CD14-positive monocyte (primary cell): ENCODE data around the gene CORO1C. TPM values are rescaled to one million over a fixed set of nuclear protein-coding genes. Genes with fewer than 3 reads are reported as not detected.

Source experiments
- DNase-seq, 3 donors: peaks; one replicate each; pipeline ENCODE4 v3.0.0-alpha.2; 2011 to 2022
- H2AFZ ChIP-seq: 2 replicates; pipeline ENCODE4 v1.6.0; 2012; ENCODE audit warnings: mild to moderate bottlenecking, low read depth, low read length, inconsistent platforms; ENCODE audit not compliant: insufficient read depth, poor library complexity, severe bottlenecking
- H3K27ac ChIP-seq, 2 donors: 1 replicate in 1 of 2; 2 replicates in 1 of 2; pipeline ENCODE4 v1.5.1; 2012 to 2013; ENCODE audit warnings: low read length in 2 of 2, control low read depth in 1 of 2, inconsistent platforms in 1 of 2, low read depth in 1 of 2, mild to moderate bottlenecking in 1 of 2
- H3K27me3 ChIP-seq, 2 donors: one replicate each; pipeline versions ENCODE4 v1.6.0 to v1.6.1; 2011 to 2013; ENCODE audit warnings: low read length in 2 of 2; ENCODE audit not compliant: control insufficient read depth in 2 of 2, insufficient read depth in 2 of 2
- H3K36me3 ChIP-seq, 2 donors: replicated peaks in 1 of 2; 1 replicate in 1 of 2; 2 replicates in 1 of 2; pipeline versions ENCODE4 v1.5.1 to v1.6.1; 2012 to 2013; ENCODE audit warnings: low read length in 2 of 2, control low read depth in 1 of 2, inconsistent platforms in 1 of 2, mild to moderate bottlenecking in 1 of 2; ENCODE audit not compliant: insufficient read depth in 2 of 2, control insufficient read depth in 1 of 2
- H3K4me1 ChIP-seq, 2 donors: 1 replicate in 1 of 2; 2 replicates in 1 of 2; pipeline versions ENCODE4 v1.5.1 to v1.6.1; 2012 to 2013; ENCODE audit warnings: low read length in 2 of 2, control low read depth in 1 of 2, inconsistent platforms in 1 of 2, mild to moderate bottlenecking in 1 of 2, moderate library complexity in 1 of 2; ENCODE audit not compliant: insufficient read depth in 2 of 2, control insufficient read depth in 1 of 2
- H3K4me2 ChIP-seq: replicated peaks from 2 replicates; pipeline ENCODE3; 2012; ENCODE audit warnings: low read length, moderate library complexity, mild to moderate bottlenecking; ENCODE audit not compliant: poor library complexity, severe bottlenecking; ENCODE audit errors: extremely low read depth
- H3K4me3 ChIP-seq, 3 experiments: fragments of 200-600 bp in 1 of 3; sonication (generic) in 1 of 3; replicated peaks in 1 of 3; 1 replicate in 2 of 3; 2 replicates in 1 of 3; pipeline ENCODE4 v1.5.1; 2011 to 2013; ENCODE audit warnings: low read length in 3 of 3, mild to moderate bottlenecking in 3 of 3, control low read depth in 2 of 3, low read depth in 2 of 3, inconsistent platforms in 1 of 3, moderate library complexity in 1 of 3
- H3K79me2 ChIP-seq: 2 replicates; pipeline ENCODE4 v1.6.0; 2012; ENCODE audit warnings: mild to moderate bottlenecking, control low read depth, inconsistent platforms, low read length, moderate library complexity; ENCODE audit not compliant: insufficient read depth
- H3K9ac ChIP-seq: 2 replicates; pipeline ENCODE4 v1.6.0; 2017; ENCODE audit warnings: low read length, mild to moderate bottlenecking; ENCODE audit not compliant: insufficient read depth, poor library complexity, severe bottlenecking
- H3K9me3 ChIP-seq, 2 donors: replicated peaks in 1 of 2; 1 replicate in 1 of 2; 2 replicates in 1 of 2; pipeline versions ENCODE4 v1.5.1 to v1.6.1; 2012 to 2013; ENCODE audit warnings: low read length in 2 of 2, control low read depth in 1 of 2; ENCODE audit not compliant: control insufficient read depth in 1 of 2, insufficient read depth in 1 of 2
- H4K20me1 ChIP-seq: 2 replicates; pipeline ENCODE4 v1.6.0; 2012; ENCODE audit warnings: mild to moderate bottlenecking, low read length, control low read depth, moderate library complexity; ENCODE audit not compliant: insufficient read depth
- H3K27ac Mint-ChIP-seq, 7 donors: one replicate each; pipeline ENCODE4 v1.8.0; 2020; ENCODE audit warnings: mild to moderate bottlenecking in 7 of 7, mixed read lengths in 7 of 7, moderate library complexity in 6 of 7, inconsistent platforms in 2 of 7
- H3K27me3 Mint-ChIP-seq, 3 donors: one replicate each; pipeline ENCODE4 v1.8.0; 2021 to 2022; ENCODE audit warnings: low read depth in 3 of 3, mild to moderate bottlenecking in 3 of 3, mixed read lengths in 3 of 3, moderate library complexity in 3 of 3, inconsistent platforms in 1 of 3
- H3K36me3 Mint-ChIP-seq, 2 donors: one replicate each; pipeline ENCODE4 v1.8.0; 2020; ENCODE audit warnings: mixed read lengths in 2 of 2, inconsistent platforms in 1 of 2, mild to moderate bottlenecking in 1 of 2
- H3K4me1 Mint-ChIP-seq: one replicate; pipeline ENCODE4 v1.8.0; 2020; ENCODE audit warnings: mild to moderate bottlenecking, mixed read lengths
- H3K4me3 Mint-ChIP-seq, 2 donors: one replicate each; pipeline ENCODE4 v1.8.0; 2020; ENCODE audit warnings: mild to moderate bottlenecking in 2 of 2, mixed read lengths in 2 of 2, moderate library complexity in 1 of 2
- H3K9me3 Mint-ChIP-seq, 7 donors: one replicate each; pipeline ENCODE4 v1.8.0; 2020 to 2022; ENCODE audit warnings: mixed read lengths in 7 of 7, mild to moderate bottlenecking in 6 of 7, moderate library complexity in 6 of 7, inconsistent platforms in 2 of 7
- WGBS: methylation state at CpG from one replicate; pipeline ENCODE4 v1.1.5; 2013; ENCODE audit warnings: missing lambda C conversion rate; ENCODE audit not compliant: insufficient coverage; 5-methylcytosine and 5-hydroxymethylcytosine counted together
- intact Hi-C, 2 donors: fragments of 100-400 bp; cut with micrococcal nuclease; formaldehyde crosslinking; loops; one replicate each; pipeline versions ENCODE4 v1.15.0 to v1.15.1; 2023
- polyA plus RNA-seq, 3 donors: library from polyadenylated mRNA; depleted of rRNA in 1 of 3; unstranded in 2 of 3; stranded (reverse) in 1 of 3; fragments of 300-500 nt in 2 of 3; fragments of >200 nt in 1 of 3; fragmentation: Illumina TruSeq in 2 of 3; gene quantifications; 1 replicate in 2 of 3; 2 replicates in 1 of 3; pipeline ENCODE4 v1.2.3, GENCODE V29; 2012 to 2021
- TF ChIP-seq, protein P1 (sequence below): fragments of 200-600 bp; IDR thresholded peaks from one replicate; pipeline ENCODE4 v1.8.0; 2022; ENCODE audit warnings: antibody characterized with exemption, mild to moderate bottlenecking

The CORO1C gene
- polyA plus RNA-seq, 3 donors = 77.5 to 285 (median 229) TPM

DNA sequence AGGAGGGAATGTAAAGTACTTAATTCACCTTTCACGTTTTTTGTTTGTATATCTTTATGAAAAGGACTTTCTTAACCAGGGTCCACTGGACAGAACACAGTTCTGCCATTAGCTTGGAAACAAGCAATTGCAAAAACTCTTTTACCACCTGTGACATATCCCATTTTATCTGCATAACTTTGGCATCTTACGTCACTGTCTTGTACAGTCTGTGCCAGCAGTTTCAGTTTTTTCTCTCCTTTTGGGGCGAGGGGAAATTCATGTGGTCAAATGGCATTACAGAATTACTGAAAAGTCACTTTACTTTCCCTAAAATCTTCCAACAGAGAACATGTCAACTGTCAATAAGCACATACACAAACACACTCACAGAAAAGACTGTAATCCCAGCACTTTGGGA lies 53.9 kb downstream of the CORO1C start:
- no peak overlapping the region for H3K27ac ChIP-seq
- no peak overlapping the region for H2AFZ ChIP-seq
- intact Hi-C loops = no loop called here
- peaks cover 88% of the 10 kb centered on the region for H4K20me1 ChIP-seq
- no peak overlapping the region for H3K4me2 ChIP-seq
- peaks cover 85% of the 10 kb centered on the region for H3K79me2 ChIP-seq
- peaks cover 52 to 64% of the 10 kb centered on the region in 2 donors for H3K36me3 Mint-ChIP-seq
- H3K9ac ChIP-seq = no peak overlapping the region
- H3K9me3 Mint-ChIP-seq = peaks cover 0 to 1% (median 0%) of the 10 kb centered on the region in 7 donors
- H3K4me3 Mint-ChIP-seq = no peak overlapping the region
- H3K4me1 ChIP-seq = no peaks in the 10 kb centered on the region
- WGBS = 92% methylated on average over 2 of the region's 3 CpGs
- no peaks in the 10 kb centered on the region for H3K9me3 ChIP-seq
- no peaks in the 10 kb centered on the region for H3K27me3 ChIP-seq
- DNase-seq = no peak
- H3K4me1 Mint-ChIP-seq = peaks cover 6% of the 10 kb centered on the region
- TF ChIP-seq, protein P1, sequence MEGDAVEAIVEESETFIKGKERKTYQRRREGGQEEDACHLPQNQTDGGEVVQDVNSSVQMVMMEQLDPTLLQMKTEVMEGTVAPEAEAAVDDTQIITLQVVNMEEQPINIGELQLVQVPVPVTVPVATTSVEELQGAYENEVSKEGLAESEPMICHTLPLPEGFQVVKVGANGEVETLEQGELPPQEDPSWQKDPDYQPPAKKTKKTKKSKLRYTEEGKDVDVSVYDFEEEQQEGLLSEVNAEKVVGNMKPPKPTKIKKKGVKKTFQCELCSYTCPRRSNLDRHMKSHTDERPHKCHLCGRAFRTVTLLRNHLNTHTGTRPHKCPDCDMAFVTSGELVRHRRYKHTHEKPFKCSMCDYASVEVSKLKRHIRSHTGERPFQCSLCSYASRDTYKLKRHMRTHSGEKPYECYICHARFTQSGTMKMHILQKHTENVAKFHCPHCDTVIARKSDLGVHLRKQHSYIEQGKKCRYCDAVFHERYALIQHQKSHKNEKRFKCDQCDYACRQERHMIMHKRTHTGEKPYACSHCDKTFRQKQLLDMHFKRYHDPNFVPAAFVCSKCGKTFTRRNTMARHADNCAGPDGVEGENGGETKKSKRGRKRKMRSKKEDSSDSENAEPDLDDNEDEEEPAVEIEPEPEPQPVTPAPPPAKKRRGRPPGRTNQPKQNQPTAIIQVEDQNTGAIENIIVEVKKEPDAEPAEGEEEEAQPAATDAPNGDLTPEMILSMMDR = no peak
- no peak overlapping the region for H3K4me3 ChIP-seq
- peak overlapping the region in 2 of 7 donors; percentile 11 to 53 for H3K27ac Mint-ChIP-seq
- peaks cover 0 to 2% (median 0%) of the 10 kb centered on the region in 3 donors for H3K27me3 Mint-ChIP-seq
- peaks cover 40 to 58% of the 10 kb centered on the region in 2 donors for H3K36me3 ChIP-seq

DNA sequence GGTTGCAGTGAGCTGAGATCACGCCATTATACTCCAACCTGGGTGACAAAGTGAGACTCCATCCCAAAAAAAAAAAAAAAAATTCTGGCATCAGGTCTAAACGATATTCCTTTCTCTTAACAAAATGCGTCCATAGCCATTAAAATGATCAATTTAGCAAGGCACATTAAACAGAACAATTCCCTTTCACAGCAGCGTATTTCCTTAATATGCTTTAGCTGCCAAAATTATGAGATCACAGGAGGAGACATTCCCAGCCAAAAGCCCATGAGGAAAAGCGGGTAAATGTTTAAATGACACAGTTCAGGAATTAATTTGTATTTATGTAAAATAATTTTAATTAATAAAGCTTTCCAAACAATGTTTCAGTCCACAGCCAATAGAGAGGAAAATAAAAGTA lies 54.6 kb downstream of the CORO1C start:
- peaks cover 85% of the 10 kb centered on the region for H3K79me2 ChIP-seq
- H3K36me3 ChIP-seq = peaks cover 45 to 65% of the 10 kb centered on the region in 2 donors
- peaks cover 88% of the 10 kb centered on the region for H4K20me1 ChIP-seq
- no peaks in the 10 kb centered on the region for H3K27me3 ChIP-seq
- Mint-ChIP-seq H3K4me1 (peaks cover 6% of the 10 kb centered on the region), H3K4me3 (no peak overlapping the region), H3K36me3 (peaks cover 58 to 71% of the 10 kb centered on the region in 2 donors), H3K27ac (peak overlapping the region in 2 of 7 donors; percentile 17 to 59), H3K27me3 (peaks cover 0 to 2% (median 0%) of the 10 kb centered on the region in 3 donors), H3K9me3 (peaks cover 0 to 1% (median 0%) of the 10 kb centered on the region in 7 donors)
- TF ChIP-seq, protein P1 = no peak
- no peak for DNase-seq
- intact Hi-C loops = no loop called here
- no peak overlapping the region for H3K27ac ChIP-seq
- no peak overlapping the region for H3K9ac ChIP-seq
- H3K9me3 ChIP-seq = no peaks in the 10 kb centered on the region
- no peak overlapping the region for H3K4me3 ChIP-seq
- no peak overlapping the region for H3K4me2 ChIP-seq
- H2AFZ ChIP-seq = no peak overlapping the region
- H3K4me1 ChIP-seq = no peaks in the 10 kb centered on the region
- 100% methylated on average over 2 of the region's 5 CpGs for WGBS
